K562 (cell line): ENCODE results near the gene MEIOB. TPM values are rescaled to one million over a fixed set of nuclear protein-coding genes. Genes with fewer than 3 reads are reported as not detected.

Experiments
- CHCHD3 ChIP-seq: fragments of 250-450 bp; sonication (Bioruptor Pico); IDR thresholded peaks from 2 replicates; pipeline ENCODE4 v2.1.2; 2022; ENCODE audit warnings: mild to moderate bottlenecking
- CHD1 ChIP-seq: fragments of 200-600 bp; sonication (generic); IDR thresholded peaks from one replicate; pipeline ENCODE4 v1.6.1; 2012; ENCODE audit warnings: mild to moderate bottlenecking, moderate library complexity, low read length, inconsistent platforms
- ELF4 ChIP-seq: fragments of 450-650 bp; formaldehyde crosslinking; IDR thresholded peaks from 2 replicates; pipeline ENCODE4 v1.4.0; 2022; ENCODE audit warnings: missing genetic modification characterization
- MCM3 ChIP-seq: fragments of 450-650 bp; IDR thresholded peaks from 2 replicates; pipeline ENCODE4 v1.6.1; 2016
- ZNF124 ChIP-seq: sonication (generic); formaldehyde crosslinking; IDR thresholded peaks from 2 replicates; pipeline ENCODE4 v1.8.1; 2022; ENCODE audit warnings: missing genetic modification reagents
- ZNF134 ChIP-seq: fragments of 250-450 bp; sonication (Bioruptor Pico); conservative IDR thresholded peaks from 2 replicates; pipeline ENCODE4 v1.4.0; 2020
- polyA plus RNA-seq, 8 experiments: library from polyadenylated mRNA; depleted of rRNA in 4 of 8; stranded (reverse) in 5 of 8; unstranded in 3 of 8; fragments of >200 nt; fragmentation: Nextera tagmentation in 2 of 8; fragmentation: Illumina TruSeq in 1 of 8; extraction: Ambion mirVana in 2 of 8; extraction: Trizol in 1 of 8; gene quantifications; 2 replicates each; pipeline versions ENCODE4 v1.2.1 to v1.2.3, GENCODE V29; 2011 to 2014; ENCODE audit warnings: inconsistent platforms in 1 of 8, missing spikeins in 1 of 8
- total RNA-seq, 7 experiments: library from RNA; depleted of rRNA in 6 of 7; stranded (reverse); fragments of >200 nt in 6 of 7; fragmentation: Illumina TruSeq in 2 of 7; extraction: Trizol in 2 of 7; gene quantifications; 2 replicates each; pipeline versions ENCODE4 v1.2.1 to v1.2.3, GENCODE V29; 2011 to 2021; ENCODE audit warnings: low replicate concordance in 1 of 7
- TF ChIP-seq, protein P1 (sequence below): fragments of 450-650 bp; IDR thresholded peaks from 2 replicates; pipeline ENCODE4 v1.6.1; 2016; ENCODE audit warnings: mild to moderate bottlenecking, moderate library complexity
- TF ChIP-seq, protein P2 (sequence below): fragments of 450-650 bp; IDR thresholded peaks from 2 replicates; pipeline ENCODE4 v1.6.1; 2018; ENCODE audit not compliant: partially characterized antibody
- TF ChIP-seq, protein P3 (sequence below): fragments of 450-650 bp; IDR thresholded peaks from 2 replicates; pipeline ENCODE4 v1.6.1; 2014; ENCODE audit warnings: low read depth, mild to moderate bottlenecking, moderate library complexity, borderline replicate concordance
- TF ChIP-seq, protein P4 (sequence below): sonication (generic); IDR thresholded peaks from 2 replicates; pipeline ENCODE4 v1.6.1; 2016

The MEIOB gene
- total and polyA plus RNA-seq, 9 of the 15 experiments (the other 6 are each of a cell fraction or from before 2014, with no cell fraction given), result 25.4 to 203 (median 97.6) TPM

DNA sequence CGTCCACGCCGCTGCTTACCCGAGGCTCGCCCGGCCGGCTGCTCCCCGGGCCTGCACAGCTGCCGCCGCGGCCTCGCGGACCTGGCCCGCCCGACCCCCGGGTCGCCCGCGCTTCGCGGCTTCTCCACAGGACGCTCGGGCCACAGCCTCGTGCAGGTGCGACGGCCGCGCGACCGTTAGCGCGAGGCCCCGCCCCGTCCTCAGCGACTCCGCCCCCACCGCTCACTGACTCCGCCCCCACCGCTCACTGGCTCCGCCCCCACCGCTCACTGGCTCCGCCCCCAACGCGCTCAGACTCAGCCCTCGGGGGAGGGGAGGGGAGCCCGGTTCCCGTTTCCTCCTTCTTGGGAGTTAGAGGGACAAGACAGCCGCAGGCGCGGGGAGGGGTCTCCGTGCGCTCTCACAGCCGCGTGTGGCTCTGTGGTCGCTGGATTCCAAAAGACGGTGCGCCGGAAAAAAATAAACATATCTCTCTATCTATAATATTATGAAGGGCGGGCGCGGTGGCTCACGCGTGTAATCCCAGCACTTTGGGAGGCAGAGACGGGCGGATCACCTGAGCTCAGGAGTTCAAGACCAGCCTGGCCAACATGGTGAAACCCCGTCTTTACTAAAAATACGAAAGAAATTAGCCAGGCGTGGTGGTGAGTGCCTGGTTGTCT is at the start of gene MEIOB (continued):
- TF ChIP-seq, protein P1, sequence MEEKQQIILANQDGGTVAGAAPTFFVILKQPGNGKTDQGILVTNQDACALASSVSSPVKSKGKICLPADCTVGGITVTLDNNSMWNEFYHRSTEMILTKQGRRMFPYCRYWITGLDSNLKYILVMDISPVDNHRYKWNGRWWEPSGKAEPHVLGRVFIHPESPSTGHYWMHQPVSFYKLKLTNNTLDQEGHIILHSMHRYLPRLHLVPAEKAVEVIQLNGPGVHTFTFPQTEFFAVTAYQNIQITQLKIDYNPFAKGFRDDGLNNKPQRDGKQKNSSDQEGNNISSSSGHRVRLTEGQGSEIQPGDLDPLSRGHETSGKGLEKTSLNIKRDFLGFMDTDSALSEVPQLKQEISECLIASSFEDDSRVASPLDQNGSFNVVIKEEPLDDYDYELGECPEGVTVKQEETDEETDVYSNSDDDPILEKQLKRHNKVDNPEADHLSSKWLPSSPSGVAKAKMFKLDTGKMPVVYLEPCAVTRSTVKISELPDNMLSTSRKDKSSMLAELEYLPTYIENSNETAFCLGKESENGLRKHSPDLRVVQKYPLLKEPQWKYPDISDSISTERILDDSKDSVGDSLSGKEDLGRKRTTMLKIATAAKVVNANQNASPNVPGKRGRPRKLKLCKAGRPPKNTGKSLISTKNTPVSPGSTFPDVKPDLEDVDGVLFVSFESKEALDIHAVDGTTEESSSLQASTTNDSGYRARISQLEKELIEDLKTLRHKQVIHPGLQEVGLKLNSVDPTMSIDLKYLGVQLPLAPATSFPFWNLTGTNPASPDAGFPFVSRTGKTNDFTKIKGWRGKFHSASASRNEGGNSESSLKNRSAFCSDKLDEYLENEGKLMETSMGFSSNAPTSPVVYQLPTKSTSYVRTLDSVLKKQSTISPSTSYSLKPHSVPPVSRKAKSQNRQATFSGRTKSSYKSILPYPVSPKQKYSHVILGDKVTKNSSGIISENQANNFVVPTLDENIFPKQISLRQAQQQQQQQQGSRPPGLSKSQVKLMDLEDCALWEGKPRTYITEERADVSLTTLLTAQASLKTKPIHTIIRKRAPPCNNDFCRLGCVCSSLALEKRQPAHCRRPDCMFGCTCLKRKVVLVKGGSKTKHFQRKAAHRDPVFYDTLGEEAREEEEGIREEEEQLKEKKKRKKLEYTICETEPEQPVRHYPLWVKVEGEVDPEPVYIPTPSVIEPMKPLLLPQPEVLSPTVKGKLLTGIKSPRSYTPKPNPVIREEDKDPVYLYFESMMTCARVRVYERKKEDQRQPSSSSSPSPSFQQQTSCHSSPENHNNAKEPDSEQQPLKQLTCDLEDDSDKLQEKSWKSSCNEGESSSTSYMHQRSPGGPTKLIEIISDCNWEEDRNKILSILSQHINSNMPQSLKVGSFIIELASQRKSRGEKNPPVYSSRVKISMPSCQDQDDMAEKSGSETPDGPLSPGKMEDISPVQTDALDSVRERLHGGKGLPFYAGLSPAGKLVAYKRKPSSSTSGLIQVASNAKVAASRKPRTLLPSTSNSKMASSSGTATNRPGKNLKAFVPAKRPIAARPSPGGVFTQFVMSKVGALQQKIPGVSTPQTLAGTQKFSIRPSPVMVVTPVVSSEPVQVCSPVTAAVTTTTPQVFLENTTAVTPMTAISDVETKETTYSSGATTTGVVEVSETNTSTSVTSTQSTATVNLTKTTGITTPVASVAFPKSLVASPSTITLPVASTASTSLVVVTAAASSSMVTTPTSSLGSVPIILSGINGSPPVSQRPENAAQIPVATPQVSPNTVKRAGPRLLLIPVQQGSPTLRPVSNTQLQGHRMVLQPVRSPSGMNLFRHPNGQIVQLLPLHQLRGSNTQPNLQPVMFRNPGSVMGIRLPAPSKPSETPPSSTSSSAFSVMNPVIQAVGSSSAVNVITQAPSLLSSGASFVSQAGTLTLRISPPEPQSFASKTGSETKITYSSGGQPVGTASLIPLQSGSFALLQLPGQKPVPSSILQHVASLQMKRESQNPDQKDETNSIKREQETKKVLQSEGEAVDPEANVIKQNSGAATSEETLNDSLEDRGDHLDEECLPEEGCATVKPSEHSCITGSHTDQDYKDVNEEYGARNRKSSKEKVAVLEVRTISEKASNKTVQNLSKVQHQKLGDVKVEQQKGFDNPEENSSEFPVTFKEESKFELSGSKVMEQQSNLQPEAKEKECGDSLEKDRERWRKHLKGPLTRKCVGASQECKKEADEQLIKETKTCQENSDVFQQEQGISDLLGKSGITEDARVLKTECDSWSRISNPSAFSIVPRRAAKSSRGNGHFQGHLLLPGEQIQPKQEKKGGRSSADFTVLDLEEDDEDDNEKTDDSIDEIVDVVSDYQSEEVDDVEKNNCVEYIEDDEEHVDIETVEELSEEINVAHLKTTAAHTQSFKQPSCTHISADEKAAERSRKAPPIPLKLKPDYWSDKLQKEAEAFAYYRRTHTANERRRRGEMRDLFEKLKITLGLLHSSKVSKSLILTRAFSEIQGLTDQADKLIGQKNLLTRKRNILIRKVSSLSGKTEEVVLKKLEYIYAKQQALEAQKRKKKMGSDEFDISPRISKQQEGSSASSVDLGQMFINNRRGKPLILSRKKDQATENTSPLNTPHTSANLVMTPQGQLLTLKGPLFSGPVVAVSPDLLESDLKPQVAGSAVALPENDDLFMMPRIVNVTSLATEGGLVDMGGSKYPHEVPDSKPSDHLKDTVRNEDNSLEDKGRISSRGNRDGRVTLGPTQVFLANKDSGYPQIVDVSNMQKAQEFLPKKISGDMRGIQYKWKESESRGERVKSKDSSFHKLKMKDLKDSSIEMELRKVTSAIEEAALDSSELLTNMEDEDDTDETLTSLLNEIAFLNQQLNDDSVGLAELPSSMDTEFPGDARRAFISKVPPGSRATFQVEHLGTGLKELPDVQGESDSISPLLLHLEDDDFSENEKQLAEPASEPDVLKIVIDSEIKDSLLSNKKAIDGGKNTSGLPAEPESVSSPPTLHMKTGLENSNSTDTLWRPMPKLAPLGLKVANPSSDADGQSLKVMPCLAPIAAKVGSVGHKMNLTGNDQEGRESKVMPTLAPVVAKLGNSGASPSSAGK, result peak; percentile 71
- no peak for TF ChIP-seq ZNF124 (CRISPR knock-in tag)
- TF ChIP-seq CHCHD3 (CRISPR knock-in tag), result no peak
- TF ChIP-seq, protein P2, sequence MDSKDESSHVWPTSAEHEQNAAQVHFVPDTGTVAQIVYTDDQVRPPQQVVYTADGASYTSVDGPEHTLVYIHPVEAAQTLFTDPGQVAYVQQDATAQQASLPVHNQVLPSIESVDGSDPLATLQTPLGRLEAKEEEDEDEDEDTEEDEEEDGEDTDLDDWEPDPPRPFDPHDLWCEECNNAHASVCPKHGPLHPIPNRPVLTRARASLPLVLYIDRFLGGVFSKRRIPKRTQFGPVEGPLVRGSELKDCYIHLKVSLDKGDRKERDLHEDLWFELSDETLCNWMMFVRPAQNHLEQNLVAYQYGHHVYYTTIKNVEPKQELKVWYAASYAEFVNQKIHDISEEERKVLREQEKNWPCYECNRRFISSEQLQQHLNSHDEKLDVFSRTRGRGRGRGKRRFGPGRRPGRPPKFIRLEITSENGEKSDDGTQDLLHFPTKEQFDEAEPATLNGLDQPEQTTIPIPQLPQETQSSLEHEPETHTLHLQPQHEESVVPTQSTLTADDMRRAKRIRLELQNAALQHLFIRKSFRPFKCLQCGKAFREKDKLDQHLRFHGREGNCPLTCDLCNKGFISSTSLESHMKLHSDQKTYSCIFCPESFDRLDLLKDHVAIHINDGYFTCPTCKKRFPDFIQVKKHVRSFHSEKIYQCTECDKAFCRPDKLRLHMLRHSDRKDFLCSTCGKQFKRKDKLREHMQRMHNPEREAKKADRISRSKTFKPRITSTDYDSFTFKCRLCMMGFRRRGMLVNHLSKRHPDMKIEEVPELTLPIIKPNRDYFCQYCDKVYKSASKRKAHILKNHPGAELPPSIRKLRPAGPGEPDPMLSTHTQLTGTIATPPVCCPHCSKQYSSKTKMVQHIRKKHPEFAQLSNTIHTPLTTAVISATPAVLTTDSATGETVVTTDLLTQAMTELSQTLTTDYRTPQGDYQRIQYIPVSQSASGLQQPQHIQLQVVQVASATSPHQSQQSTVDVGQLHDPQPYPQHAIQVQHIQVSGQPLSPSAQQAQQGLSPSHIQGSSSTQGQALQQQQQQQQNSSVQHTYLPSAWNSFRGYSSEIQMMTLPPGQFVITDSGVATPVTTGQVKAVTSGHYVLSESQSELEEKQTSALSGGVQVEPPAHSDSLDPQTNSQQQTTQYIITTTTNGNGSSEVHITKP, result no peak
- TF ChIP-seq, protein P3, sequence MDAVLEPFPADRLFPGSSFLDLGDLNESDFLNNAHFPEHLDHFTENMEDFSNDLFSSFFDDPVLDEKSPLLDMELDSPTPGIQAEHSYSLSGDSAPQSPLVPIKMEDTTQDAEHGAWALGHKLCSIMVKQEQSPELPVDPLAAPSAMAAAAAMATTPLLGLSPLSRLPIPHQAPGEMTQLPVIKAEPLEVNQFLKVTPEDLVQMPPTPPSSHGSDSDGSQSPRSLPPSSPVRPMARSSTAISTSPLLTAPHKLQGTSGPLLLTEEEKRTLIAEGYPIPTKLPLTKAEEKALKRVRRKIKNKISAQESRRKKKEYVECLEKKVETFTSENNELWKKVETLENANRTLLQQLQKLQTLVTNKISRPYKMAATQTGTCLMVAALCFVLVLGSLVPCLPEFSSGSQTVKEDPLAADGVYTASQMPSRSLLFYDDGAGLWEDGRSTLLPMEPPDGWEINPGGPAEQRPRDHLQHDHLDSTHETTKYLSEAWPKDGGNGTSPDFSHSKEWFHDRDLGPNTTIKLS, result no peak
- TF ChIP-seq, protein P4, sequence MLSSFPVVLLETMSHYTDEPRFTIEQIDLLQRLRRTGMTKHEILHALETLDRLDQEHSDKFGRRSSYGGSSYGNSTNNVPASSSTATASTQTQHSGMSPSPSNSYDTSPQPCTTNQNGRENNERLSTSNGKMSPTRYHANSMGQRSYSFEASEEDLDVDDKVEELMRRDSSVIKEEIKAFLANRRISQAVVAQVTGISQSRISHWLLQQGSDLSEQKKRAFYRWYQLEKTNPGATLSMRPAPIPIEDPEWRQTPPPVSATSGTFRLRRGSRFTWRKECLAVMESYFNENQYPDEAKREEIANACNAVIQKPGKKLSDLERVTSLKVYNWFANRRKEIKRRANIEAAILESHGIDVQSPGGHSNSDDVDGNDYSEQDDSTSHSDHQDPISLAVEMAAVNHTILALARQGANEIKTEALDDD, result no peak
- peak; percentile 34 for TF ChIP-seq CHD1
- TF ChIP-seq MCM3, result no peak
- TF ChIP-seq ELF4 (CRISPR knock-in tag), result no peak
- TF ChIP-seq ZNF134 (CRISPR knock-in tag), result no peak
